Caco-2 (cell line): Measurements from ENCODE around the gene MYBPC2. TPM values are rescaled to one million over a fixed set of nuclear protein-coding genes. Genes with fewer than 3 reads are reported as not detected.

Experiments
- BruUV-seq: library from RNA; stranded (reverse); fragments of 400-500 nt; replicated peaks from 2 replicates; lab custom pipeline; 2021; lab: Mats Ljungman, UMichigan
- CTCF ChIA-PET: fragments of 300-600 bp; sonication (Branson Sonifier 250); formaldehyde crosslinking; loops from one replicate; lab custom pipeline; 2022; ENCODE audit warnings: antibody characterized with exemption; lab: Charles Lee
- POLR2A ChIA-PET: fragments of 300-600 bp; sonication (Branson Sonifier 250); formaldehyde crosslinking; loops from one replicate; lab custom pipeline; 2022; ENCODE audit warnings: antibody characterized with exemption; lab: Charles Lee
- DNase-seq, 2 experiments: peaks; one replicate each; pipeline versions ENCODE4 v3.0.0 to v3.0.0-alpha.2; 2020 to 2022
- H3K27me3 ChIP-seq: replicated peaks from 2 replicates; pipeline ENCODE4 v1.6.0; 2011; ENCODE audit warnings: low read length; ENCODE audit not compliant: control insufficient read depth, insufficient read depth
- H3K36me3 ChIP-seq: 2 replicates; pipeline ENCODE4 v1.5.1; 2011; ENCODE audit warnings: low read length; ENCODE audit not compliant: control insufficient read depth, insufficient read depth
- H3K4me1 ChIP-seq: fragments of 250-450 bp; sonication (Bioruptor Pico); 2 replicates; pipeline ENCODE4 v1.5.1; 2020; ENCODE audit warnings: mild to moderate bottlenecking
- H3K4me3 ChIP-seq: 2 replicates; pipeline ENCODE4 v1.5.1; 2011; ENCODE audit warnings: low read depth, mild to moderate bottlenecking, control low read depth, low read length
- H3K9me3 ChIP-seq: fragments of 250-450 bp; sonication (Bioruptor Pico); 2 replicates; pipeline ENCODE4 v1.5.1; 2020; ENCODE audit warnings: mild to moderate bottlenecking, moderate library complexity
- H3K27ac Mint-ChIP-seq: one replicate; pipeline ENCODE4 v1.8.0; 2022; ENCODE audit warnings: mixed read lengths; ENCODE audit not compliant: unreplicated experiment
- H3K27me3 Mint-ChIP-seq: one replicate; pipeline ENCODE4 v1.8.0; 2022; ENCODE audit warnings: mixed read lengths; ENCODE audit not compliant: insufficient read depth, unreplicated experiment
- H3K36me3 Mint-ChIP-seq: one replicate; pipeline ENCODE4 v1.8.0; 2022; ENCODE audit warnings: mild to moderate bottlenecking, mixed read lengths; ENCODE audit not compliant: insufficient read depth, unreplicated experiment
- H3K4me1 Mint-ChIP-seq: one replicate; pipeline ENCODE4 v1.8.0; 2022; ENCODE audit warnings: low read depth, mixed read lengths; ENCODE audit not compliant: unreplicated experiment
- H3K4me3 Mint-ChIP-seq: one replicate; pipeline ENCODE4 v1.8.0; 2022; ENCODE audit warnings: mild to moderate bottlenecking, moderate library complexity, mixed read lengths; ENCODE audit not compliant: unreplicated experiment
- H3K9me3 Mint-ChIP-seq: one replicate; pipeline ENCODE4 v1.8.0; 2022; ENCODE audit warnings: mixed read lengths; ENCODE audit not compliant: unreplicated experiment
- CTCF ChIP-seq, 2 experiments: fragments of 200-600 bp in 1 of 2; IDR thresholded peaks; 1 replicate in 1 of 2; 2 replicates in 1 of 2; pipeline versions ENCODE4 v1.5.1 to v1.8.0; 2011 to 2022; ENCODE audit warnings: antibody characterized with exemption in 1 of 2, control low read depth in 1 of 2, inconsistent platforms in 1 of 2, low read depth in 1 of 2, low read length in 1 of 2, mild to moderate bottlenecking in 1 of 2, moderate library complexity in 1 of 2; ENCODE audit not compliant: insufficient read depth in 1 of 2, severe bottlenecking in 1 of 2, unreplicated experiment in 1 of 2
- intact Hi-C: fragments of 100-400 bp; cut with micrococcal nuclease; formaldehyde crosslinking; loops from one replicate; pipeline ENCODE4 v1.10.0; 2022; ENCODE audit not compliant: unreplicated experiment
- total RNA-seq: library from RNA; stranded (reverse); gene quantifications from 2 replicates; pipeline ENCODE4 v1.2.3, GENCODE V29; 2022

Gene MYBPC2
- total RNA-seq, 1 experiment from 2014 or later = 1.6 TPM

DNA sequence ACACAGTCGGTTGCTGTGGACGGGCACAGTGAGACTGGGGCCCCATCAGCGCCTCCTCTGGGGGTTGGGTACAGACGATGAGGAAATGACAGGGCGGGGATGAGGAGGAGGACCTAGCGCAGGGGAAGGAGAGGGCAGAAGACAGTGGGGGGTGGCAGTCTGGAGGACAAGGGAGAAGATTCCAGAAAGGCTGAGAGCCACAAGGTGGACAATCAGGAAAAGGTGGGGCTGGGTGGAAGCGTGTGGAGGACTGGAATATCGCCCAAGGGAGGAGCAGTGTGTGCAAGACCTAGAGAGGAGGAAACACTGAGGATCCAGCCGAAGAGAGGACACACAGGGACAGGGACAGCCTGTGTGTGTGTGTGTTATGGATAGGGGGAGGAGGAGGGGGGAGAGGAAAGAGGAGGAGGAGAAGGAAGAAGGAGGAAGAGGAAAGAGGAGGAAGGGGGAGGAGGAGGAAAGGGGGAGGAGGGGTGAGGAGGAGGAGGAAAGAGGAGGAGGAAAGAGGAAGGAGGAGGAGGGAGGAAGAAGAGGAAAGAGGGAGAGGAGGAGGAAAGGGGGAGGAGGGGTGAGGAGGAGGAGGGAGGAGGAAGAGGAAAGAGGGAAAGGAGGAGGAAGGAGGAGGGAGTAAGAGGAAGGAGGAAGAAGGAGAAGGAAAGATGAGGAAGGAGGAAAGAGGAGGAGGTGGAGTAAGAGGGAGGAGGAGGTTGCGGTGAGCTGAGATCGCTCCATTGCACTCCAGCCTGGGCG lies 59.8 kb downstream of the MYBPC2 start:
- Histone ChIP-seq H3K36me3 (no peaks in the 10 kb centered on the region), H3K4me1 (no peaks in the 10 kb centered on the region), H3K27me3 (no peaks in the 10 kb centered on the region), H3K9me3 (no peaks in the 10 kb centered on the region), H3K4me3 (no peak overlapping the region)
- peak in 1 of 2 experiments; percentile 33 for DNase-seq
- Mint-ChIP-seq H3K9me3 (no peaks in the 10 kb centered on the region), H3K27me3 (peaks cover 35% of the 10 kb centered on the region), H3K4me1 (peaks cover 10% of the 10 kb centered on the region), H3K27ac (no peak overlapping the region), H3K4me3 (peak overlapping the region; percentile 0), H3K36me3 (peaks cover 11% of the 10 kb centered on the region)
- POLR2A ChIA-PET = no interaction called here
- no peak for TF ChIP-seq CTCF (IDR thresholded peaks at IDR 0.05; ENCODE audit: insufficient read depth in 1 of 2, low read depth in 1 of 2, low read length in 1 of 2, severe bottlenecking in 1 of 2, unreplicated experiment in 1 of 2)
- no TSS peak for BruUV-seq
- intact Hi-C loops = no loop called here
- CTCF ChIA-PET = no interaction called here

DNA sequence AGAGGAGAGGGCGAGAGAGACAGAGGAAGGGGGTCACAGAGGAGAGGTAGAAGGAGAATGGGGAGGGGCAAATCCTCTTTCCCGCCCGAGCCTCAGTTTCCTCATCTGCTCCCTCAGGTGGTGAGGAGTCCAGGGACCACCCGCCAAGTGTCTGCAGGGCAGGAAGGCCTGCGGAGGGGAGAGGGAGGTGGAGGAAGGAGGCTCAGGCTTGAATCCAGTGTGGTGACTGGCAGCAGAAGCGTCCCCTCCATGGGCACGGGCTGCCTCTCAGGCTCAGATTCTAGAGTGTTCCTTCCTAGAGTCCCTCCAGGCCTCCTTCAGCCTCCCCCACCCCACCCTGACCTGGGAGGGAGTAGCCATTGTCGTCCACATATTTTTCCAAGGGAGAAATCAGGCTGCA lies 60.5 kb downstream of the MYBPC2 start:
- TF ChIP-seq CTCF (IDR thresholded peaks at IDR 0.05; ENCODE audit: insufficient read depth in 1 of 2, low read depth in 1 of 2, low read length in 1 of 2, severe bottlenecking in 1 of 2, unreplicated experiment in 1 of 2) = no peak
- H3K36me3 ChIP-seq = no peaks in the 10 kb centered on the region
- ChIA-PET CTCF (no interaction called here), POLR2A (no interaction called here)
- peaks cover 10% of the 10 kb centered on the region for H3K4me1 Mint-ChIP-seq
- no peaks in the 10 kb centered on the region for H3K27me3 ChIP-seq
- H3K27ac Mint-ChIP-seq = no peak overlapping the region
- no peaks in the 10 kb centered on the region for H3K9me3 Mint-ChIP-seq
- no peak for DNase-seq
- peaks cover 31% of the 10 kb centered on the region for H3K27me3 Mint-ChIP-seq
- no peak overlapping the region for H3K4me3 Mint-ChIP-seq
- H3K4me3 ChIP-seq = no peak overlapping the region
- H3K4me1 ChIP-seq = no peaks in the 10 kb centered on the region
- H3K36me3 Mint-ChIP-seq = peaks cover 7% of the 10 kb centered on the region
- intact Hi-C loops = no loop called here
- BruUV-seq = no TSS peak
- no peaks in the 10 kb centered on the region for H3K9me3 ChIP-seq

GRCh38 chr19:50494186-50495019 lies 61.7 kb downstream of the MYBPC2 start:
- Mint-ChIP-seq H3K4me1 (peaks cover 10% of the 10 kb centered on the region), H3K36me3 (peaks cover 2% of the 10 kb centered on the region), H3K9me3 (no peaks in the 10 kb centered on the region), H3K27me3 (peaks cover 27% of the 10 kb centered on the region), H3K4me3 (no peak overlapping the region), H3K27ac (no peak overlapping the region)
- CTCF ChIA-PET = interaction anchor here (0.7 kb wide), 1 partner anchor 17 kb away, joined by 3 read pairs; no protein-coding TSS in a partner anchor
- Histone ChIP-seq H3K9me3 (no peaks in the 10 kb centered on the region), H3K4me3 (no peak overlapping the region), H3K27me3 (no peaks in the 10 kb centered on the region), H3K36me3 (no peaks in the 10 kb centered on the region), H3K4me1 (no peaks in the 10 kb centered on the region)
- BruUV-seq = no TSS peak
- POLR2A ChIA-PET = no interaction called here
- intact Hi-C loops = no loop called here
- no peak for DNase-seq
- TF ChIP-seq CTCF (IDR thresholded peaks at IDR 0.05; ENCODE audit: insufficient read depth in 1 of 2, low read depth in 1 of 2, low read length in 1 of 2, severe bottlenecking in 1 of 2, unreplicated experiment in 1 of 2) = no peak
